Measurements from ENCODE around the gene ZNF681.

- TF ChIP-seq POLR2AphosphoS5 (IDR thresholded peaks at IDR 0.05; ENCODE audit: low read depth, low read length) (no peak), FOXP2 (optimal IDR thresholded peaks at IDR 0.05; ENCODE audit: borderline replicate concordance, extremely low read depth, extremely low read length, insufficient read depth) (no peak), SIN3A (IDR thresholded peaks at IDR 0.05; ENCODE audit: borderline replicate concordance, insufficient read depth, low read length) (no peak)
- TF ChIP-seq, protein P1, sequence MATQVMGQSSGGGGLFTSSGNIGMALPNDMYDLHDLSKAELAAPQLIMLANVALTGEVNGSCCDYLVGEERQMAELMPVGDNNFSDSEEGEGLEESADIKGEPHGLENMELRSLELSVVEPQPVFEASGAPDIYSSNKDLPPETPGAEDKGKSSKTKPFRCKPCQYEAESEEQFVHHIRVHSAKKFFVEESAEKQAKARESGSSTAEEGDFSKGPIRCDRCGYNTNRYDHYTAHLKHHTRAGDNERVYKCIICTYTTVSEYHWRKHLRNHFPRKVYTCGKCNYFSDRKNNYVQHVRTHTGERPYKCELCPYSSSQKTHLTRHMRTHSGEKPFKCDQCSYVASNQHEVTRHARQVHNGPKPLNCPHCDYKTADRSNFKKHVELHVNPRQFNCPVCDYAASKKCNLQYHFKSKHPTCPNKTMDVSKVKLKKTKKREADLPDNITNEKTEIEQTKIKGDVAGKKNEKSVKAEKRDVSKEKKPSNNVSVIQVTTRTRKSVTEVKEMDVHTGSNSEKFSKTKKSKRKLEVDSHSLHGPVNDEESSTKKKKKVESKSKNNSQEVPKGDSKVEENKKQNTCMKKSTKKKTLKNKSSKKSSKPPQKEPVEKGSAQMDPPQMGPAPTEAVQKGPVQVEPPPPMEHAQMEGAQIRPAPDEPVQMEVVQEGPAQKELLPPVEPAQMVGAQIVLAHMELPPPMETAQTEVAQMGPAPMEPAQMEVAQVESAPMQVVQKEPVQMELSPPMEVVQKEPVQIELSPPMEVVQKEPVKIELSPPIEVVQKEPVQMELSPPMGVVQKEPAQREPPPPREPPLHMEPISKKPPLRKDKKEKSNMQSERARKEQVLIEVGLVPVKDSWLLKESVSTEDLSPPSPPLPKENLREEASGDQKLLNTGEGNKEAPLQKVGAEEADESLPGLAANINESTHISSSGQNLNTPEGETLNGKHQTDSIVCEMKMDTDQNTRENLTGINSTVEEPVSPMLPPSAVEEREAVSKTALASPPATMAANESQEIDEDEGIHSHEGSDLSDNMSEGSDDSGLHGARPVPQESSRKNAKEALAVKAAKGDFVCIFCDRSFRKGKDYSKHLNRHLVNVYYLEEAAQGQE (IDR thresholded peaks at IDR 0.05; ENCODE audit: insufficient read depth in 1 of 2, low read depth in 2 of 2, low read length in 2 of 2): no peak
Measured at GRCh38 chr19:23699521-23699860, 59.2 kb downstream of the ZNF681 start.
